Measurements from ENCODE around the gene CLIP2. TPM values are rescaled to one million over a fixed set of nuclear protein-coding genes. Genes with fewer than 3 reads are reported as not detected.

CLIP2 gene
- total RNA-seq, 2 donors from 2014 or later = 12.2 to 17.0 TPM

GRCh38 chr7:74258639-74259038 lies 30.6 kb upstream of the CLIP2 start:
- Mint-ChIP-seq H3K4me1 (ENCODE audit: low read depth in 2 of 2) (peaks cover 11 to 21% of the 10 kb centered on the region in 2 donors), H3K27ac (peak overlapping the region in 1 of 2 donors; percentile 63), H3K4me3 (no peak overlapping the region), H3K36me3 (no peaks in the 10 kb centered on the region), H3K9me3 (no peaks in the 10 kb centered on the region), H3K27me3 (no peaks in the 10 kb centered on the region)
- no peak for DNase-seq (ENCODE audit: low spot score)
- no peak for ATAC-seq

GRCh38 chr7:74262639-74263398 lies 26.4 kb upstream of the CLIP2 start:
- H3K27me3 Mint-ChIP-seq = no peaks in the 10 kb centered on the region
- H3K4me1 Mint-ChIP-seq (ENCODE audit: low read depth in 2 of 2) = peaks cover 0 to 5% of the 10 kb centered on the region in 2 donors
- H3K4me3 Mint-ChIP-seq = no peak overlapping the region
- H3K36me3 Mint-ChIP-seq = no peaks in the 10 kb centered on the region
- H3K9me3 Mint-ChIP-seq = no peaks in the 10 kb centered on the region
- no peak for ATAC-seq
- DNase-seq (ENCODE audit: low spot score) = no peak
- H3K27ac Mint-ChIP-seq = peak overlapping the region in 1 of 2 donors; percentile 64

DNA sequence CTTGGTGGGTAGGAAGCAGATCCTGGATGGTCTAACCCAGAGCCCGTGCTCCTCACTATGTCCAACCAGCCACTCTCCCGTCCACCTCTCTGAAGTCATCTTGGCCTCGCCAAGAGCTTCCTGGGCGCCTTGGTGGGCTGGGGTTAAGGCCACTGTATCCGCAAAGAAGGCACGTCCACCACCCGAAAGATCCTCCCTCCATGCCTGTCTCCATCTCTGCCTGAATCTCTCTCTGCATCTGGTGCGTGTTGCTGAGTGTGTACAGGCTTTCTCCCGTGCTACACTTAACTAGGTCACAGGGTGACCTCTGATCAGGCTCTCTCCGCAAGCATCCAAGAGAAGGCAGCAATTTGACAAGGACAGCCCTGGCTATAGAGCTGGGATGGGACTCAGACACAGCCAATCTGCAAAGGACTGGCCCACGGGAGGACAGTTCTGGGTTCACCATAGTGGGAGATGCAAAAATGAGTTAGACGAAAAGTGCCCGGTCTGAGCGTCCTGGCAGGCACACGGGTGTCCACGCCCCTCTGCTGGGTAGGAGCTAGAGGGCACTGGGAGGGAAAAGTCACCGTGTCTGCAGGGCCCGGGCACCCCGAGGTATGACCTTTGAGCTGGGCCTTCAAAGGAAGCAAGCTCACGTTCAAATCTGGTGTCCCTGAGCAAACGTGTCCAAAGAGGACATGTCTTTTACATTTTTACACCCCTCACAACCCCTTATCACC lies 25.6 kb upstream of the CLIP2 start:
- no peak for DNase-seq (ENCODE audit: low spot score)
- no peaks in the 10 kb centered on the region for H3K36me3 Mint-ChIP-seq
- no peaks in the 10 kb centered on the region for H3K9me3 Mint-ChIP-seq
- H3K4me1 Mint-ChIP-seq (ENCODE audit: low read depth in 2 of 2) = peaks cover 0 to 5% of the 10 kb centered on the region in 2 donors
- H3K27me3 Mint-ChIP-seq = no peaks in the 10 kb centered on the region
- no peak for ATAC-seq
- peak overlapping the region in 1 of 2 donors; percentile 64 for H3K27ac Mint-ChIP-seq
- H3K4me3 Mint-ChIP-seq = no peak overlapping the region

GRCh38 chr7:74266191-74266963 lies 22.8 kb upstream of the CLIP2 start:
- peaks cover 0 to 8% of the 10 kb centered on the region in 2 donors for H3K4me1 Mint-ChIP-seq (ENCODE audit: low read depth in 2 of 2)
- H3K27me3 Mint-ChIP-seq = no peaks in the 10 kb centered on the region
- no peak overlapping the region for H3K4me3 Mint-ChIP-seq
- DNase-seq (ENCODE audit: low spot score) = no peak
- no peak for ATAC-seq
- no peaks in the 10 kb centered on the region for H3K36me3 Mint-ChIP-seq
- H3K9me3 Mint-ChIP-seq = no peaks in the 10 kb centered on the region
- H3K27ac Mint-ChIP-seq = no peak overlapping the region

DNA sequence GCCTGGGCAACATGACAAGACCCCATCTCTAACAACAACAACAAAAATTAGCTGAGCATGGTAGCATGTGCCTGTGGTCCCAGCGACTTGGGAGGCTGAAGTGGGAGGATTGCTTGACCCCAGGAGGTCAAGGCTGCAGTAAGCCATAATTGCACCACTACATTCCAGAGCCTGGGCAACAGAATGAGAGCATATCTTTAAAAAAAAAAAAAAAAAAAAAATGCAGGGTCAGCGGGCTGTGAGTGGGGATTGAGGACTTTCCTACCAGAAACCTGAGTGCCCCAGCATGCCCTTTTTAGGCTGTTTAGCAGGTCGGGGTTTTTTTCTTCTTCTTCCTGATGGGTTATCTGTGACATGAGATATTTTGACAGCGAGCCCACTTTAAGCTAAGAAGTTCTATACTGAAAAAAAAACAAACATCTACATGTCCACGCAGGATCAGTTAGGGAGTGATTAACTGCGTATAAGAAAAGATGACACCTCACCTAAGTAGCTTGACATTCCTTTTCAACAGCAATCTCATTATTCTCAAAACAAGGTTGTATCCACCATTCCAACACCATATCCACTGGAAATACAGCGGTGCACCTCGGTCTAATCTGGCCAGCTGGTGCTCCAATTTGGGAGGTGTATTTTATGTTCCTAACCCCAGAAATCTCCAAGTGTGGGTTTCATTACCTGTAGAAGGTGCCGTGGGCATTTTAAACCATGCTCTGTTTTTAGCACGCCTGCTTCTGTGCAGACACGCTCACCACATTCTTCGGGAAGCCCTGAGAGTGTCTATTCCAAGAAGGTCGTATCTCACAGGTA lies 21.2 kb upstream of the CLIP2 start:
- Mint-ChIP-seq H3K4me3 (no peak overlapping the region), H3K9me3 (no peaks in the 10 kb centered on the region), H3K4me1 (ENCODE audit: low read depth in 2 of 2) (peaks cover 8 to 19% of the 10 kb centered on the region in 2 donors), H3K27ac (no peak overlapping the region), H3K27me3 (no peaks in the 10 kb centered on the region), H3K36me3 (no peaks in the 10 kb centered on the region)
- ATAC-seq = no peak
- DNase-seq (ENCODE audit: low spot score) = no peak

GRCh38 chr7:74269757-74270277 lies 19.4 kb upstream of the CLIP2 start:
- H3K4me3 Mint-ChIP-seq = peak overlapping the region; percentile 63
- no peaks in the 10 kb centered on the region for H3K27me3 Mint-ChIP-seq
- peaks cover 8 to 16% of the 10 kb centered on the region in 2 donors for H3K4me1 Mint-ChIP-seq (ENCODE audit: low read depth in 2 of 2)
- DNase-seq (ENCODE audit: low spot score) (no peak), ATAC-seq (peak; percentile 73 to 79)
- H3K9me3 Mint-ChIP-seq = no peaks in the 10 kb centered on the region
- H3K36me3 Mint-ChIP-seq = no peaks in the 10 kb centered on the region
- peak overlapping the region in 1 of 2 donors; percentile 73 for H3K27ac Mint-ChIP-seq

DNA sequence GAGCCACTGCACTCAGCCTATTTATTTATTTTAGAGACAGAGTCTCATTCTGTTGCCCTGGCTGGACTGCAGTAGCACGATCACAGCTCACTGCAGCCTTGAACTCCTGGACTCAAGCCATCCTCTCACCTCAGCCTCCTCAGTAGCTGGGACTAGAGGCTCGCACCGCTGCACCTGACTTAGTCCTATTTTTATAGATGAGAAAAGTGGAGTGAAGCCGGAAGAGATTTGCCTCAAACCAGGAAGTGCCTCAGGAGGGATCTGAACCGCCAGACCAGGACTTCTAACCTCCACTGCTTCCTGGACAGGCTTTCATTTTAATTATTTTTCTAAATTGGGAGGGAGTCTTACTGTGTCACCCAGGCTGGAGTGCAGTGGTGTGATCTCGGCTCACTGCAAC lies 17.5 kb upstream of the CLIP2 start:
- peak overlapping the region; percentile 73 to 86 for H3K27ac Mint-ChIP-seq
- ATAC-seq (no peak), DNase-seq (ENCODE audit: low spot score) (no peak)
- H3K36me3 Mint-ChIP-seq = no peaks in the 10 kb centered on the region
- H3K27me3 Mint-ChIP-seq = no peaks in the 10 kb centered on the region
- H3K4me3 Mint-ChIP-seq = peak overlapping the region; percentile 75
- peaks cover 8 to 14% of the 10 kb centered on the region in 2 donors for H3K4me1 Mint-ChIP-seq (ENCODE audit: low read depth in 2 of 2)
- no peaks in the 10 kb centered on the region for H3K9me3 Mint-ChIP-seq

GRCh38 chr7:74272305-74273038 lies 16.7 kb upstream of the CLIP2 start:
- Mint-ChIP-seq H3K27me3 (no peaks in the 10 kb centered on the region), H3K9me3 (no peaks in the 10 kb centered on the region), H3K27ac (peak overlapping the region; percentile 73 to 86), H3K36me3 (no peaks in the 10 kb centered on the region), H3K4me1 (ENCODE audit: low read depth in 2 of 2) (peaks cover 8 to 14% of the 10 kb centered on the region in 2 donors), H3K4me3 (peak overlapping the region; percentile 75)
- ATAC-seq (peak; percentile 84 to 86), DNase-seq (ENCODE audit: low spot score) (peak; percentile 79)

DNA sequence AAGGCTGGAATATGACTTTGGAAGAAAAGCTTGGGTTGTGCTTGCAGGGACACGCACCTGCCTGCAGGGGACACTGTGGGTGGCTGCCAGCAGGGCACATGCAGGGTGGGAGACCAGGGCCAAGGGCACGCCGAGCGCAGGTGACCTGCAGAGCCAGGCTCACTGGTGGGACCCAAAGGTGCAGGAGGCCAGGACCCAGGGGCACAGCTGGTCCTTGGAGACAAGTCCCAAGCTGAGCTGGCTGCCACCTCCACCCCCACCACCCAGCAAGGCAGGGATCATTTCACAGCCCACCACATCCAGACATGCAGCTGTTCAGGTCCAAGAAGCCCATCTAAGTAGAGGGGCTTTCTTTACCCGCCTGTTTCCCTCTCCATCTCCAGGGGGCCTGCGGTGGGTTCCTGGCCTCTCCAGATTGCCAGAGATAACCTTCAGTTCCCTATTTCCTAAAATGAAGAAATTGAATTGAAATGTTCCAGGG lies 13.8 kb upstream of the CLIP2 start:
- no peak for ATAC-seq
- Mint-ChIP-seq H3K36me3 (no peaks in the 10 kb centered on the region), H3K4me3 (no peak overlapping the region), H3K4me1 (ENCODE audit: low read depth in 2 of 2) (peaks cover 16 to 17% of the 10 kb centered on the region in 2 donors), H3K9me3 (no peaks in the 10 kb centered on the region), H3K27ac (no peak overlapping the region), H3K27me3 (no peaks in the 10 kb centered on the region)
- no peak for DNase-seq (ENCODE audit: low spot score)

GRCh38 chr7:74277636-74278035 lies 11.6 kb upstream of the CLIP2 start:
- Mint-ChIP-seq H3K36me3 (no peaks in the 10 kb centered on the region), H3K27ac (no peak overlapping the region), H3K9me3 (no peaks in the 10 kb centered on the region), H3K27me3 (no peaks in the 10 kb centered on the region), H3K4me3 (no peak overlapping the region), H3K4me1 (ENCODE audit: low read depth in 2 of 2) (peaks cover 4 to 11% of the 10 kb centered on the region in 2 donors)
- ATAC-seq (no peak), DNase-seq (ENCODE audit: low spot score) (no peak)

- no peak for ATAC-seq
- DNase-seq (ENCODE audit: low spot score) = no peak
- H3K4me3 Mint-ChIP-seq = no peak overlapping the region
- no peak overlapping the region for H3K27ac Mint-ChIP-seq
- peaks cover 2 to 8% of the 10 kb centered on the region in 2 donors for H3K4me1 Mint-ChIP-seq (ENCODE audit: low read depth in 2 of 2)
- peaks cover 0 to 4% of the 10 kb centered on the region in 2 donors for H3K27me3 Mint-ChIP-seq
- no peaks in the 10 kb centered on the region for H3K9me3 Mint-ChIP-seq
- no peaks in the 10 kb centered on the region for H3K36me3 Mint-ChIP-seq
Observed at GRCh38 chr7:74280985-74281384, 8.2 kb upstream of the CLIP2 start.

GRCh38 chr7:74282748-74283459 lies 6.3 kb upstream of the CLIP2 start:
- H3K4me1 Mint-ChIP-seq (ENCODE audit: low read depth in 2 of 2) = peaks cover 7 to 14% of the 10 kb centered on the region in 2 donors
- H3K9me3 Mint-ChIP-seq = no peaks in the 10 kb centered on the region
- H3K36me3 Mint-ChIP-seq = no peaks in the 10 kb centered on the region
- no peak overlapping the region for H3K4me3 Mint-ChIP-seq
- peak overlapping the region in 1 of 2 donors; percentile 47 for H3K27ac Mint-ChIP-seq
- DNase-seq (ENCODE audit: low spot score) (no peak), ATAC-seq (no peak)
- peaks cover 0 to 4% of the 10 kb centered on the region in 2 donors for H3K27me3 Mint-ChIP-seq
